Measurements from ENCODE around the gene KNCN.
A peak's percentile ranks its signal among the peaks of the same experiment; 100 is the strongest.

Gene KNCN

DNA sequence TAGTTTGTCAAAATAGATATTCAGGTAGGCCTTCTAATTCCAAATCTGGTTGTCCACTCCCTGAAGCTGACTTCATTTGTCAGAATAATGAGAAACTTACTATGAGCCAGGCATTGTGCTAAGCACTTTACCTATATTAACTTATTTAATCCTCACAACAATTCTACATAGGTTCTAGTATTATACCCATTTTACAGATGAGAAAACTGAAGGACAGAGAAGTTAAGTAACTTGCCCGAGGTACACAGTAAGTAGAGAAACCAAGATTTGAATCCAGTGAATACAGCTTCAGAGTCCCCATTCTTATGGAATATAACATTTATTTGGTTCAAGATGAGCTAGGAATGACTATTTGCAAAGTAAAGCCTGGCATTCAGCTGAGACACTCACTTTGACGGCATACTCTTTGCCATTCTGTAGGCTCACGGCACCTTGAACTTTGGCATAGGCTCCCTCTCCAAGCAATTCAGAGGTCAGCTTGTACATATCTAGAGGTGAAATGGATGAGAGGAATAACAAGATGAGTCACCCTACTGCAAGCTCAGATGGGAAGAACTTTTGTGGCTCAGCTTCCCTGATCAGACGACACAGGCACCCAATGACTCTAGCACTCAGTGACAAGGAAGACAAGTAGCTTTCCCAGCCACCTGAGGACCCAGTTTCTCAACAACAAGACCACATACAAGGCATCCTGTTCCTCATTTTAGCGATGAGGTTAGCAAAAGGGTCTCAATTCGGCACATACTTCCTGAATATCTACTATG, 28.9 kb upstream of the KNCN start:
- TF ChIP-seq CTCF (IDR thresholded peaks at IDR 0.05), result no peak
- Histone ChIP-seq H3K4me3 (no peak overlapping the region), H3K27ac (peak overlapping the region in 1 of 2 donors; percentile 20)
- no peak for DNase-seq (ENCODE audit: low spot score)

GRCh38 chr1:46577671-46578070, 26.2 kb upstream of the KNCN start:
- no peak overlapping the region for H3K4me3 ChIP-seq
- H3K27ac ChIP-seq, result no peak overlapping the region
- TF ChIP-seq CTCF (IDR thresholded peaks at IDR 0.05), result no peak
- DNase-seq (ENCODE audit: low spot score), result no peak

DNA sequence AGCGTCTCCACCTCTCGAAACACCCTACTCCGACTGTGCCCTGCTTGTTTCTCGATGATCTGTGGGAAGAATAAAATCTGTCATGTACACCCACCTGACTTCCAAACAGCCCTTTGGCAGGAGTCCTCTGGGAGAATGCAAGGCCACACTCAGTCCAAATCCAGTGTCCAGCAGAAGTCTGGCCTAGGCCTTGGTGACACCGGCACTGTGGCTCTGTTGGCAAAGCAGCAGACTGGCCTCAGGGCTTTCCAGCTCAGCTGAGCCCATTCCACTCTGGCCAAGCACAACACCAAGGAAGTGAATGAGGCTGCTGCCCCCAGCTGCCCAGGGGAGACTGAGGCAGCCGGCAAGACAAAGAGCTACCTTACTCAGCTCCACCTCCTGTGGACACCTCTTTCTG, 25.1 kb upstream of the KNCN start:
- Histone ChIP-seq H3K27ac (no peak overlapping the region), H3K4me3 (no peak overlapping the region)
- no peak for TF ChIP-seq CTCF (IDR thresholded peaks at IDR 0.05)
- no peak for DNase-seq (ENCODE audit: low spot score)

DNA sequence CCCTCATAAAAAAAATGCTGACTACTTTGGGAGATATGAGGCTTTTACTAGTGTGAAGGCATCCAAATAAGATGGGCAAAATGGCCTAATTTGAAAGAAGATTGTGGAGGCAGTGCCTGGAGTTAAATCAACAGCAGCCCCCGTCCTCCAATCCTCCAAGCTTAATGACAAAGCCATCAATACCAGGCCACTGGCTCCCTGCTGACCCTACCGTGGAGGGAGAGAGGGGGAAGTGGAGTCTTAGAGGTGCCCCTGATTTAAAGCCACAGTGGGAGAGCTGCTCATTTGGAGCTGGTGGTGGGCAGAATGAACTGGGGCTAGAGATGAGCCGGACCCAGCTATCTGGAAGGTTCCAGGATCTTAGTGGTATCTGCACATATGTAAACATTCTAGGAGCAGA, 24.3 kb upstream of the KNCN start:
- Histone ChIP-seq H3K4me3 (no peak overlapping the region), H3K27ac (no peak overlapping the region)
- no peak for TF ChIP-seq CTCF (IDR thresholded peaks at IDR 0.05)
- DNase-seq (ENCODE audit: low spot score), result no peak

GRCh38 chr1:46575300-46575699, 23.9 kb upstream of the KNCN start:
- H3K4me3 ChIP-seq, result no peak overlapping the region
- DNase-seq (ENCODE audit: low spot score), result no peak
- no peak overlapping the region for H3K27ac ChIP-seq
- no peak for TF ChIP-seq CTCF (IDR thresholded peaks at IDR 0.05)

DNA sequence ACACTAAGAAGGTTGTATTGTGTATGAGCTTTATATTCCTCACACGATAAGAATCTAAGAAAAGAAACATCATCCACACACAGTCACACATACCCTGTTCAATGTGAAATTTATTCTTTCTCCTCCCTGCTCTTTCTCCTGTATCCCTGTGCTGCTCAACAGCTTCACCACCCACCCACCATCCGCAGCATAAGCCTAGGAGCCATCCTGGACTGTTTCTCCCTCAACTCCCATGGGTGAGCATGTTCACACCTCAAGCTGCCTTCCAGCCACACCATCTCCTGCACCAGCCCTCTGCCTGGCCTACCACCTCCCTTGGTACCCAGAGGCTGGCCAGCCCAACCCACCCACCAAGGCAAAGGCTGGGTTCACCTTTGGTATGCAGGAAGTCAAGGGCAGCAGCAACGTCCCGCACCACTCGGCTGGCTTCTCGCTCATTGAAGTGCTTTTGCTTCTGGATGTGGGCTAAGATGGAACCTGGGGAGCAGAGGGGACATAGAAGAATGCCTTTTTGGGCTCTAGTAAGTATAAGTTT, 20.3 kb upstream of the KNCN start:
- DNase-seq (ENCODE audit: low spot score), result no peak
- Histone ChIP-seq H3K27ac (peak overlapping the region in 1 of 2 donors; percentile 45), H3K4me3 (no peak overlapping the region)
- TF ChIP-seq CTCF (IDR thresholded peaks at IDR 0.05), result no peak

Measured in coronary artery (tissue), 2 donors.